ENCODE data around the gene PRB2.
"Not testable (repeated sequence)": the region's sequence is repeated elsewhere in the genome, so short reads cannot be mapped to it uniquely, and the experiment has no call there.

Gene PRB2

GRCh38 chr12:11395467-11395866 lies at the start of gene PRB2:
Gene PRB2, minus strand, starts transcription at chr12:11395567. Its CDS starts 38 bp downstream, at chr12:11395529.
- not testable (repeated sequence) for DNase-seq

GRCh38 chr12:11437966-11438365 lies 42.6 kb upstream of the PRB2 start:
- no peak for DNase-seq

- DNase-seq, result no peak
Measured at GRCh38 chr12:11433664-11434063, 38.3 kb upstream of the PRB2 start.

GRCh38 chr12:11431486-11431885 lies 36.1 kb upstream of the PRB2 start:
- DNase-seq, result no peak

GRCh38 chr12:11427341-11427740 lies 32.0 kb upstream of the PRB2 start:
- no peak for DNase-seq

GRCh38 chr12:11412731-11413130 lies 17.4 kb upstream of the PRB2 start:
- DNase-seq, result no peak

GRCh38 chr12:11408096-11408495 lies 12.7 kb upstream of the PRB2 start:
- DNase-seq, result no peak

GRCh38 chr12:11397366-11397765 lies 2.0 kb upstream of the PRB2 start:
- DNase-seq, result no peak

- not testable (repeated sequence) for DNase-seq
Measured at GRCh38 chr12:11391456-11391855, 3.9 kb downstream of the PRB2 start.

GRCh38 chr12:11377420-11377819 lies 17.9 kb downstream of the PRB2 start:
- DNase-seq, result not testable (repeated sequence)

- no peak for DNase-seq
Measured at GRCh38 chr12:11361151-11361550, 34.2 kb downstream of the PRB2 start.

- DNase-seq, result not testable (repeated sequence)
Measured at GRCh38 chr12:11360205-11360883, 35.0 kb downstream of the PRB2 start.

GRCh38 chr12:11351736-11352135 lies 43.6 kb downstream of the PRB2 start:
- not testable (repeated sequence) for DNase-seq

- DNase-seq, result no peak
Measured at GRCh38 chr12:11348439-11348838, 46.9 kb downstream of the PRB2 start.

- DNase-seq, result no peak
Measured at GRCh38 chr12:11347810-11348209, 47.6 kb downstream of the PRB2 start.

- DNase-seq, result no peak
Measured at GRCh38 chr12:11344500-11344899, 50.9 kb downstream of the PRB2 start.
